Epidermal melanocyte (primary cell): Measurements from ENCODE around the gene TIAM2.
"Not testable (repeated sequence)": the region's sequence is repeated elsewhere in the genome, so short reads cannot be mapped to it uniquely, and the experiment has no call there.

ENCODE experiments used
- DNase-seq: peaks from one replicate; pipeline ENCODE4 v3.0.0; 2011; ENCODE audit warnings: low spot score; ENCODE audit not compliant: insufficient read length

Gene TIAM2

DNA sequence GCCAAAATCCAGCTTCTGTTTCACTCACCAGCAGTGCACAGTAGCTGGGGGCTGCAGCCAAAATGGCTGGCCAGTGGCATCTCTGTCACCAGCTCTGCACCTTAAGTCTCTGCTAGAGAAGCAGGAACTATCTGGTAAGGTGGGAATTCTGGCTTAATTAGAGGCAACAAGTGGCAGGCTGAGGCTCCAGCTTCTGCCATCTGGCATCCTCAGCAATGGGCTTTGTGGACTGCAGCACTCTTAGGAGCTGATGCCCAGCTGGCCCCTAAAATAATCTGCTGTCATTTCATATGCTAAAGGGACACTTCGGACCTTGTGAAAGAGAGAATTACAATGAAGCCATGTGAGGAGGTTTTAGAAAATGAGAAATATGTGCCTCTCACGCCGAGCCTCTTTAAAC, 264.1 kb downstream of the TIAM2 start:
- DNase-seq, result no peak

DNA sequence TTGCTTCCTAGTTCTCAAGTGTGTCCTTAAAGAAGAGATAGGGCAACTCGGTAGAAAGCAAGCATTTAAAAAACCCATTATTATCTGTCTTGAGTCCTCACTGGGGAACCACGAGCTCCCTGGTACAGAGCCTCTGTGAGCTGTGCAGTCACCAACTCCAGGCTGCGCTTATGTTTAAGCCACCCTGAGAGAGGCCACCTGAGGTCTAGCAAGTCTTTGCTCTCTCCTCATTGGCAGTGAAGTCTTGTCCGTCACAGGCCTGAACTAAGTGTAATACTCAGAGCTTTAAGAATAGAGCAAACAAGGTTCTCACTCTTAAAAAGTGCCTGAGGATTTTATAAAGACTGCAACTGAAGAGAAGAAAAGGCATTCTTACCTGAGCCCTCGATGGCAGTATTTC, 264.8 kb downstream of the TIAM2 start:
- no peak for DNase-seq

DNA sequence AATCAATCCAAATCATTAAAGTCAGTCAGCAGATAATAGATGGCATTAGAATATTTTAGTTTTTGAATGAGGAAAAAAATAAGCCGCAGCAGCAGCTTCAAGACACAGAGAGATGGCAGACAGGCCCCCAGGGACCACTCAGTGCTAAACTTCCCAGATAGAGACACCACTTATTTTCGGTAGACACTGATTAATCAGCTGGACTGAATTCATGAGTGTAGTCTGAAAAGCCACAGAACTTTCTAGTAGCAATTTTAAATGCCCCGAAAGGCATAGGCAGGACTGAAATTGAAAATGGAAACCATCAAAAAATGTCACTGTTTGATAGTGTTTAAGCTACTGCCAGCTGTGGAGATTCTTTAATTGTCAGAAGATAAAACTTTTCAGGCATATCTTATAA, 265.6 kb downstream of the TIAM2 start:
- DNase-seq, result no peak

DNA sequence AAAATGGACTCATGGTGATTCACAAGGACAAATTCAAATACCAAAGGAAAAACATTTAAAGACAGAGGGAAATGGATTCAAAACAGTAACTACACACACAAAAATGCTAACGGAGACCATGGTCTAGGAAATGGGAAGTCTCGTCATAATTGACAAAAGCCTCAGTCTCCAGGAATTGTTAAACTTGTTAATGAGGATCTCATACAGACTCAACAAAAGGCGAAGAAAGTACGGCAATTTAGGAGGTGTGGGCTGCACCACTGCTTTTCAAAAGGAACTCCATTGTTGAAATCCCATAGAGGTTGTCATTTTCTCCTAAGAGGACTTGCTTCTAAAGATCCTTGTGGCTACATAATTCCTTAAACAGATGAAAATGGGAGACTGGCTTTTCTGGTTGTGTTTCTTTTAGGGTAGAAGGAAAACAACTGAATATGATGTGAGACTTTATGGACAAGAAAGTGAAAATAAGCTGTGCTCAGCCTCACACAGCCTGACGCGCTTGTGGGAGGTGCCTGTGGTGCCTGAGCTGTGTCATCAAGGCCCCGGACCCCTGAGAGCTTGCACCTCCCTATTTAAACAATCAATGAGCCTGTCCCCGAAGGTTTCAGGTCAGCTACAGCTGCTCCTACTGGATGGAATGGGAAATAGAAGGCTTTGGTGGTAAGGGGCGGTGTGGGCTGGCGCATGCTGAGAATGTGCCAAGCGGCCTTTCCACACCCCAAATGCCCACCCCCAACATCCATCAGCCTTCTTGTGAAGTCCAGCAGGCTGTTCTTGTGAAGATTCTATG, 266.2 kb downstream of the TIAM2 start:
- no peak for DNase-seq

DNA sequence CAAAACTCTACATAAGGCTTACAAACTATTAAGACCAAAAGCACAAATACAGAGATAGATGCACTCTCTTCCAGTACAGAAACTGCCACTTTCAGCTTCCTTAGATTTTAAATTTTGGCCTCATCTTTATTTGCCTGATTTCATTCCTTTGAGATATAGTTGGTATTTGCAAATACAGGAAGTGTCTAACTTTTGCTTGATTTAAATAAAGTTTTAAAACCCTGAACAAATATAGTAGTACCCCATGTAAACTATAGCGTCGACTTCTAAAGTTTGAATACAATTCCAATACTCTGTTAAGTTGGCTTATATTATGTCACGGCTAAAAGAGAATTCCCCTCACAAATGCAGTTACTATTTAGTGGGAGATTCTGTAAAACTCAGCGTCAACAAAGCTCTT, 267.5 kb downstream of the TIAM2 start:
- no peak for DNase-seq

DNA sequence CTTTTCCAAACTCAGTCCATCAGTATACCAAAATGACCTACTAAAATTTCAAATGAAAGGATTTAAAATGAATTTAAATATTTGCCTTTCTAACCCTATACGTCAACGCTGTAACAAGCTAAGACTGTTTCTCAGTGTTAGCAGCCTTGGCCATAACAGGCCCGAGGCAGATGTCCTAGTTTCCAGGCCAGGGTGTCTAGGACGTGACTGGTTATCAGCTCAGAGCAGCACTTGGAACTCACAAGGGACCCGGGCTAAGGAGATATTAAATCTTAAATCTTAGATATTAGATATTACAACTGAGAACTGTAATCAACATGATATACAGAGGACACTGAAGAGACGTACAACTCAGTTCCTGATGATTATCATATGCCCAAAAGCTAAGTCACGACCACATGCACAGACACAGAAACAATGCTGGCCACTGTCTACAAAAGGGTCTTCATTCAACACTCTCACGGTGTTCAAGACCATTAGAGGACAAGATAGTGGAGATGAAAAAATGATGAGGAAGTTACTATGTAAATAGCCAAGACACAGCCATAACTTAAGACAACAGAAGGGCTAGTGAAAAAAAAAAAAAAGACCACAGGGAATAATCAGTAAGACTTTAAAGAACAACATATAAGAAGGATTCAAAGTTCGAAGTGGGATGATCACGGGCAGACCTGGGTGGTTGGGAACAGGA, 268.4 kb downstream of the TIAM2 start, which contains the start of gene CLDN20:
CLDN20 (plus strand) TSS at position 641 of the 691 bp plus-strand sequence. CDS start 11,707 bp downstream, outside the sequence.
- DNase-seq, result no peak

DNA sequence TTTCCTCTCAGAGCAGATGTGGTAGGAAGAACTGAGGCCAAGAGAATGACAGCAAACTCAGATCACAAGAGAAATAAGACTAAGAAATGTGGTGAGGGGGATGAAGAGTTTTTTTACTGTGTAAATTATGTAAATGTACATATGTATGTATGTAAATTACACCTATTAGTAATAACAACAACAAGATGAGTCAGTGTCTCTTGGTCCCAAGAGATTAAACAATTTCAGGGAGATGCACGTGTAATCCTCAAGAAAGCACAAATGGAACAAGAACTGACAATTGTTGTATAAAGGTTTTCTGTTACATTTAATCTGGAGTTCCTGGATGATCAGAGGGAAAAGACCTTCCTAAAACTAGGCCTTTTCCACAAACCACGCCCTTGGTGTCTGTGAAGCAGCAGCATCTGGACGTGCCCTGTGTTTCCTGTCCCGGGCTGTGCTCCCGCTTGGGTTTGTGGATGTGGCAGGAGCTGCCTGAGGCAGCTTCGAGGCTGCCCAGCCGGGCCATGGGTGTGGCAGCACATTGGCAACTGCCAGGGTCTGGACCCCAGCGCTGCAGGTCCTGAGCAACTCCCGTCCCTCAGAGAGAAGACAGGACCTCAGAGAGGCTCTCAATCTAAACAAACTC, 269.7 kb downstream of the TIAM2 start:
- no peak for DNase-seq

DNA sequence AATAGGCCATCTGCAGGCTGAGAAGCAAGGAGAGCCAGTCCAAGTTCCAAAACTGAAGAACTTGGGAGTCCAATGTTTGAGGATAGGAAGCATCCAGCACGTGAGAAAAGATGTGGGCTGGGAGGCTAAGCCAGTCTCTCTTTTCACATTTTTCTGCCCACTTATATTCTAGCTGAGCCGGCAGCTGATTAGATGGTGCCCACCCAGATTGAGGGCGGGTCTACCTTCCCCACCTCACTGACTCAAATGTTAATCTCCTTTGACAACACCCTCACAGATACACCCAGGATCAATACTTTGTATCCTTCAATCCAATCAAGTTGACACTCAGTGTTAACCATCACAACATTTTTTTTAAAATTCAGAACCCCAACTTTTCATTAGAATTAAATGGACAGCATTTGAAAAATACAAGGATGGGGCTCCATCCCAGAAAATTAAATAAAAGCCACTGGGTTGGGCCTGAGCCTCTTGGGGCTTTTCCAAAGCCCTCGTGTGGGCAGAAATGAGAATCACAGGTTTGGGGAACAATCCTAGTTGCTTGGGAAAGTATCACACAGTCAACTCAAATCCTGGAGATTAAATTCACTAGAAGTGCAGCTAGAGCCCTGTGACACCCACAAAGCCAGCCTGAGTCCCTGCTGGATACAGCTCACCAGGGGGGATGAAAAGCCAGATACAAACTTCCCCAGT, 270.9 kb downstream of the TIAM2 start:
- DNase-seq, result no peak

DNA sequence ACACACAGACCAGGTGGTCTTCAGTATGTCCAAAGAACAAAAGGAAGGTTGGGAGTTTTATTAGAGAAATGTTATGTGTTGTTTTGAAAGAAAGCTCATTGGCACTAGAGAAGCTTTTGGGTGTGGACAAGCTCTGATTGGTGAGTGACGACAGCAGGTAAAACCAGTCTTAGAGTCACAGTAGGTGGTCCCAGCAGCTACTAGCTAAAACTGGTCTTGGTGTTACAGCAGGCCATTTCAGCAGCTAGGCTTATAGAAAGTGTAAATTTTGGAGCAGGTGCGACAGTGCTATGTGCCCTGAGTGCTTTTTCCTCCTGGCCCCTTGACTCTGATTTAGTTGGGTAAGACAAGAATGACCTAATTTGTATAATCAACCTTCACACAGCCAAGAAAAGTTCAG, 272.3 kb downstream of the TIAM2 start:
- DNase-seq, result no peak

DNA sequence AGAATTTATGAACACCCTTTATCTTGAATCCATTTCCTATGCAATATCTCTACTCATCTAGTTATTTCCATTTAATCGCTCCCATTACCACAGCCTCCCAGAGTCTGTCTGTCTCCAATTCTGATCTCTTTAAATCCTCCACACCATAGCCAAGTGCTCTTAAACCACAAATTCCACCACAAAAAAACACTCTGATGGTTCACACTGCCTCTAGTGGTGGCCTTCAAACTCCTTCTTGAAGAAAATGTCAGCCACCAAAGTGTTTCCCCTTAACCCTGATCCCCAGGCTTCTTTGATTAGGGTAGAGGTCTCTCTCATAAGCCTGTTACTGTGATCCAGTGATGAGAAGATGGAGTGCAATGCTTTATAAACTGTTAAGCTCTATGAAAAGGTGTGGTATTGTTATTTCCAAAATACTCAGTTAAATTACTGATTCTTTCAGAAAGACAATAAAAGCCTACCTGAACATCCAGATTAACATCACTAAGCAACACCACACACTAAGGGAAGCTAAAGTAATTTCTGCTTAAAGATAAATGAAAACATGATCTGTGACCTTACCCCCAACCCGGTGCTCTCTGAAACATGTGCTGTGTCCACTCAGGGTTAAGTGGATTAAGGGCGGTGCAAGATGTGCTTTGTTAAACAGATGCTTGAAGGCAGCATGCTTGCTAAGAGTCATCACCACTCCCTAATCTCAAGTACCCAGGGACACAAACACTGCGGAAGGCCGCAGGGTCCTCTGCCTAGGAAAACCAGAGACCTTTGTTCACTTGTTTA, 273.2 kb downstream of the TIAM2 start:
- DNase-seq, result not testable (repeated sequence)

DNA sequence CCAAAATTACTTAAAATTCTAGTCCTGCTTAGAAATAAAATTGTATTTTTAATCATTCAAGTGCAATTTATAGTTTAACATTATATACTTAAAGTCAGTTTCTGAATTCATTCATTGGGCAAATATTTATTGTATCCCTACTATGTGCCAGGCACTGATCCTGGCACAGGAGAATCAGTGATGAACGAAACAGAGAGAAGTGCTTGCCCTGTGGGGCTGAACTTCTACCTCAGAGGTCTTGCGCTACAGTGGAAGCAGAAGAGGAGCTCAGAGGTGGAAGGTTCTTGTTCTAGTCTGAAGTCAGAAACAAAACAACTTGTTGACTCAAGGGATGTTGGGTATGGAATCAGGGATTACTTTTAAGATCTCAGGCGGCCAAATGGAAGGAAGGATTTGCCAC, 274.6 kb downstream of the TIAM2 start:
- DNase-seq, result no peak

DNA sequence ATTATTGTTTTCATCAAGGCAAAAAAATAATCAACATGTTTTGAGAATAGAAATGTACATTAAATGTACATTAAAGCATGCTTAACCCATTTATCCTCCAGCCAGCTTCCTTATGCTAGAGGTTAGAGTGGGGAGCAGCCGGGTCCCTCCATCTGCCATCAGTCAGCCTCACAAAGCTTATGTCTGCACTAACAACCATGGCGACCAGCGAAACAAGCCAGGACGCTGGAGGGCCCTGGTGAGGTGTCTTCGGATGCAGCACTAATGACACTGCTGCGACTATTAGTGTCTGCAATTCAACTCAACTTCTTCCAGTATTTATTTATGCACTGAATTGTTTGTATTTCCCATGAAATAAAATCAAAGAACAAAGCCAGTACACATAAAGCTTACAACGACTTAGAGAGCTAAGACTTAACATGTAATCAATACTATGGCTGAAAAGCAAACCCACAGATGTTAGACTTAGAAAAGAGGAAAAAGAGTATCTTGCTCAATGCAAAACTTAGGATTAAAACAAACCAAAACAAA, 275.5 kb downstream of the TIAM2 start:
- no peak for DNase-seq

DNA sequence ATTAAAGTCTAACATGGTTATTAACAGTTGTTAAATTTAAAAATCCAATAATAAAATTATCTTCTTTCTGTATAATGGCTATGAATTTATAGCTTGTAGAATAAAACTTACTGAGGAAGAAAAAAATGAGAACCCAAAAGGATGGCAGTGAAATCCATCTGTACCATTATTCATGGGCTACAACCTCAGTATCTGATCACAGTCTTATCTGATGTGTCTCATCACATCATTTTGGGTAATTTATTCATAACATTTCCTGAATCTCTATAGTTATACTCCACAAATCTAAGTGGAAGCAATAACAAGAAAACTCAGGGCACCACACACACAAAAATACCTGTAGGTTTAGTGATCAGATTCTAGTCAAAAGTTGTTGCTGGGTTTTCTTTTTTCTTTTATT, 276.0 kb downstream of the TIAM2 start:
- DNase-seq, result no peak

DNA sequence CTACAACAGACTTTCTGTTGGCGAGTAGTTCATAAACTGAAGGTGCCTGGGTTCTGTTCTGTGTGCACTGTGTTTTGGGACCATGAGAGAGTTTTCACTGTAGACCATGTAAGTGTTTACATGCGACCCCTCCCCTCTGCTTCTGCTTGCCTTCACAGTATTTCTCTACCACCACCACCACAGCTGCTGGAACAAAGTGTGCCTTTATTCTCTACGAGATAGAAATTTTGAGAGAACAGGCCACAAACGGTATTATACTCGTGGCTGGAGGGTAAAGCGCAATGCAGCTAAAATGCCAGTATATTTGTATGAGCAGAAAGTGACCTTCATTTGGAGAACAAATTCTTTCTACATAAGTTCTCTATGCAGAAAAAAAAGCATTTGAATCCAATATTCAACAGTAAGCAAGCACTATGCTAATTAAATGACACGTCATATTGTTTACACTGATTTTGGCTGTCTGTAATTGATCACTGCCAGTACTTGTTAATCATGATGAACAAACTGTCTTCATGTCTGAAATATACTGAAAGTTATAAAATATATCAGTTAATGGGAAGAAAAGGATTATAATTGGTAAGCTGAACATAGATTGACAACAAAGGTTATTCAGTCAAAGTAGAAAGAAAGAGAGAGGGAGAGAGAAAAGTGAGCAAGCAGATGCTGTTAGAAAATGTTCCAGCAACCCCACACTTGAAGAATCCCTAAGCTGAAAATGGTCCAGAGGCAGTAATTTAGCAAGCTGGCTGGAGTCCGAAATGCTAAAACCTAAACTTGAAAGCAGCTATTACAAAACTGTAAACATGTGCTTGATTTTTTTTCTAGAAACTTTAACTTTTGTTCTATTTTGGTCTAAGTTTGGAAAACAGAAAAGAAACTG, 277.5 kb downstream of the TIAM2 start:
- DNase-seq, result no peak

DNA sequence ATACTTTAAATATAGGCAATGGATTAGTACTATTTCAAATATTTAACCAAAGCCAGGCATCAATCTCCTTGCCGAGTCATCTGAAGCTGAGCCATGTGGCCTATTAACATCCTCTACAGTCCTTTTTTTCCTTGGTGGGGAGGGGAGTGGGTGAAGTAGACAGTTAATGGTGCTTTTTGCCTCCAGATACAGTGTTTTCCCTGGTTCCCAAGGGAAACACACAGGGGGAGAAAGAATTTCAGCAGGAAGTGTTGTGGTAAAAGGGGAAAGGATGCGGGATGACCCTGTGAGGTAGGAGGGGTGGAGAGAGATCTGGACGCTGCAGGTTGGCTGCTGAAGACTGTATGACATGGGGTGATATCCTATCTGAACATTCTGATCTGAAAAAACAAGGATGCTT, 278.3 kb downstream of the TIAM2 start:
- DNase-seq, result no peak

DNA sequence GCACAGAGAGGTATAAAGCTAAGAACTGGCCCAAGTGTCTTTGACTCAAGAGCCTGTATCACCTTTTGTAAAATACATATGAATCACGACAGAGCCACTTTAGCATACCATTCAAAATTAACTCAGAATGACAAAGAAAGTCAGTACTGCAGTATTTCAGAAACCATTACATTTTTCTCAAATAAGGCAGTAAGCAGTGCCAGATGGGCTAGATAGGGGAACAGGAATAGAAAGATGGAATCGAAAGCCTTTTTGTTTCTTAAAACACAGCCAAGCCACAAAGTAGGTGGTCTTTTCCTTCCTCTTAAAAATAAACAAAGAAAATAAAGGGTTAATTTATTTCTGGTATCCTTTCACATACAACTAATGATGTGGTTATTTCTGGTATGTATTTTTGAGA, 279.0 kb downstream of the TIAM2 start:
- DNase-seq, result no peak

DNA sequence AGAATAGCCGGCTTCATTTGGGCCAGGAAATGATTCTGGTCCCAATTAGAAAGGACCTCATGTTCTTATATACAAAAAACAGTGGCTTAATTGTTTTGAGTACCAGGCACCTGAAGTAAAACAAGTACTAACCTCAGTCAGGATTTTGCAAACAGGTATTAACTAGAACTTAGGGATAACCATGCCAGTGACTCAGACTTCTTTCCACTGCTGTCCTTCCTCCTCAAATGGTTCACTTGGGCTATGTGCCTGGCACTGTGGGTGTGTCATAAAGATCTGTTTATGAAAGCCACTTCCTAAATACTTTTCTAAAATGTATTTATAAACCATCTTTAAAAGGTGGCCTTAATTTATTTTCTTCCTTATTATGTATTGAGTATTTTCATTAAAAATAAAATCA, 279.4 kb downstream of the TIAM2 start:
- DNase-seq, result no peak

DNA sequence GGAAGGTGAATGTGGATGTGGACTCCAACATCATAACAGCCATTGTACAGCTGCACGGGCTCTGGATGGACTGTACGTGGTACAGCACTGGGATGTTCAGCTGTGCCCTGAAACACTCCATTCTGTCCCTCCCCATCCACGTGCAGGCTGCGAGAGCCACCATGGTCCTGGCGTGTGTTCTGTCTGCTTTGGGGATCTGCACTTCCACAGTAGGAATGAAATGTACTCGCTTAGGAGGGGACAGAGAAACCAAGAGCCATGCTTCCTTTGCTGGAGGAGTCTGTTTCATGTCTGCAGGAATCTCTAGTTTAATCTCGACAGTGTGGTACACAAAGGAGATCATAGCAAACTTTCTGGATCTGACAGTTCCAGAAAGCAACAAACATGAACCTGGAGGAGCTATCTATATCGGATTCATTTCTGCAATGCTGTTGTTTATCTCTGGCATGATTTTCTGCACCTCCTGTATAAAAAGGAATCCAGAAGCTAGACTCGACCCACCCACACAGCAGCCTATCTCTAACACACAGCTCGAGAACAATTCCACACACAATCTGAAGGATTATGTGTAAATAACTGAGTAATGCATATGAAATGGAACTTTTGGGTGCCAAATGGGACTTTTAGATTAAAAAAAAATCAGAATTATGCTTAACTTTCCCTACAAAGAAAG, 280.8 kb downstream of the TIAM2 start:
- DNase-seq, result no peak

DNA sequence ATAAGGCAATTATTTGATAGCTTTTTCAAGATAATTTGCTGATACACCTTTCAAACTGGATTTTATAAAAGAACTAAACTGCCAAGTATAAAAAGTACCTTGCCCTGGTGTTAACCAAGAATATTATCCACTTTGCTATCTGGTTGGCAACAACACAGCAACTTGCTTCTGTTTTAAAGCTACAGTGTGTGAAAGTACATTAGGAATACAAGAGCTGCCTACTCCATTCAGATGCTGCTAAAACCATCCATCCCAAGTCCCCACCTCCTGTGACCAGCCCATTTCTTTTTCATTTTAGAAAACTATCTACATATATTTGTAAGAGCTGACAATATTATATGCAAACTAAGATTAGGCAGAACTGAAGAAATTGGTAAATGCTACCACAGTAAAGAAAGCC, 281.5 kb downstream of the TIAM2 start:
- no peak for DNase-seq
